ENCODE measurements around the gene PRICKLE3. TPM values are rescaled to one million over a fixed set of nuclear protein-coding genes. Genes with fewer than 3 reads are reported as not detected.

Gene PRICKLE3
- total RNA-seq, 1 experiment from 2014 or later: 14.5 TPM

DNA sequence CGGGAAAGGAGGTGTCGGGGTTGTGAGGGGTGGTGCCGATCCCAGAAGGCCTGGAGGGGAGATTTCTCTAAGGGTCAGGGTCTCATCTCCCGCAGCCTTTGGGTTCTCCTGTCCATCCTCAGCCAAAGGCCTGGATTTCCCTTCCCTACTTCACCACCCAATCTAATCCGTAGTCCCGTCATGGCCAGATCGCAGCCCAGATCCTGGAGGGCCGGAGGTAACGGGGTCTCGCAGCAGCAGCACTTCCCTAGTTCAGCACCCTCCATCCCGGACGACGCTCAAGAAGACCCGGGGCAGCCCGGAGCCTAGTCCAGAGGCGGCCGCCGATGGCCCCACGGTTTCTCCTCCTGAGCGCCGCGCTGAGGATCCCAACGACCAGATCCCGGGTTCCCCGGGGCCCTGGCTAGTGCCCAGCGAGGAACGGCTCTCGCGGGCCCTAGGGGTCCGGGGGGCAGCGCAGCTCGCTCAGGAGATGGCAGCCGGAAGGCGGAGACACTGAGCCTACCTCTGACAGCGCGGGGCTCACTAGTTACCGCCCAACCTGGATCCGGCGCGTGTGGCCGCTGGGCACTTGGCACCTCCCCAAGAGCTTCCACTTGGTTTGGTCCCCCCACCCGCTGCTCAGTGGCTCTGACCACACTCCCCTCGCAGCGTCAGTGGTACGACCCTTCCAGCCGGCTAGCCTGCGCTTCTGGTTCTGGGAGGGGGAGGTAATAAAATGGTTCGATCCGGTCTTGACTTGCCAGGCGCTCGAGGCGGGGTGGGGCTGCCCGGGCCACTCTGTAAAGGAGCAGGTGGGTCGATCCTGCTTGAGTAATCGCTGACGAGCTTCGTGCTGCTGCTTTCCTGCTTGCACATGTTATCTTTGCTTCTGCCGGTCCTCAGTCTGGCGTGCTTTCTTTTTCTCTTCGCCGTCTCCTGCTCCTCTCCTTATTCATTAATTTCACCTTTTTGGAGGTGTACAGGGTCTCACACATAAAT, 20.0 kb downstream of the PRICKLE3 start:
- intact Hi-C loops (cut with micrococcal nuclease): loop anchor here (1.0 kb wide), 2 partner anchors 10 to 18 kb away; no protein-coding TSS in a partner anchor
- POLR2A ChIA-PET: interaction anchor here (0.7 to 4.1 kb wide), 18 partner anchors 11 to 429 kb away, joined by 3 to 48 read pairs (median 7); partner anchors contain the start of genes CCDC120, GRIPAP1, HDAC6 and OTUD5
- DNase-seq (ENCODE audit: unreplicated experiment): peak; percentile 88
- peak overlapping the region; percentile 97 for H3K27ac Mint-ChIP-seq (ENCODE audit: low read depth, unreplicated experiment)
- TF ChIP-seq, protein P1, sequence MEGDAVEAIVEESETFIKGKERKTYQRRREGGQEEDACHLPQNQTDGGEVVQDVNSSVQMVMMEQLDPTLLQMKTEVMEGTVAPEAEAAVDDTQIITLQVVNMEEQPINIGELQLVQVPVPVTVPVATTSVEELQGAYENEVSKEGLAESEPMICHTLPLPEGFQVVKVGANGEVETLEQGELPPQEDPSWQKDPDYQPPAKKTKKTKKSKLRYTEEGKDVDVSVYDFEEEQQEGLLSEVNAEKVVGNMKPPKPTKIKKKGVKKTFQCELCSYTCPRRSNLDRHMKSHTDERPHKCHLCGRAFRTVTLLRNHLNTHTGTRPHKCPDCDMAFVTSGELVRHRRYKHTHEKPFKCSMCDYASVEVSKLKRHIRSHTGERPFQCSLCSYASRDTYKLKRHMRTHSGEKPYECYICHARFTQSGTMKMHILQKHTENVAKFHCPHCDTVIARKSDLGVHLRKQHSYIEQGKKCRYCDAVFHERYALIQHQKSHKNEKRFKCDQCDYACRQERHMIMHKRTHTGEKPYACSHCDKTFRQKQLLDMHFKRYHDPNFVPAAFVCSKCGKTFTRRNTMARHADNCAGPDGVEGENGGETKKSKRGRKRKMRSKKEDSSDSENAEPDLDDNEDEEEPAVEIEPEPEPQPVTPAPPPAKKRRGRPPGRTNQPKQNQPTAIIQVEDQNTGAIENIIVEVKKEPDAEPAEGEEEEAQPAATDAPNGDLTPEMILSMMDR (IDR thresholded peaks at IDR 0.05; ENCODE audit: unreplicated experiment): peak; percentile 21
- H3K9me3 Mint-ChIP-seq (ENCODE audit: unreplicated experiment): no peaks in the 10 kb centered on the region
- no peaks in the 10 kb centered on the region for H3K27me3 Mint-ChIP-seq (ENCODE audit: insufficient read depth, unreplicated experiment)
- H3K36me3 Mint-ChIP-seq (ENCODE audit: insufficient read depth, unreplicated experiment): no peaks in the 10 kb centered on the region
- H3K4me3 Mint-ChIP-seq (ENCODE audit: unreplicated experiment): peak overlapping the region; percentile 91
- H3K4me1 Mint-ChIP-seq (ENCODE audit: insufficient read depth, unreplicated experiment): peaks cover 13% of the 10 kb centered on the region
- CTCF ChIA-PET: interaction anchor here (0.9 to 1.7 kb wide), 3 partner anchors 10 to 69 kb away, joined by 3 to 6 read pairs (median 4); no protein-coding TSS in a partner anchor
- BruUV-seq (replicated peaks): TSS peak; percentile 43

DNA sequence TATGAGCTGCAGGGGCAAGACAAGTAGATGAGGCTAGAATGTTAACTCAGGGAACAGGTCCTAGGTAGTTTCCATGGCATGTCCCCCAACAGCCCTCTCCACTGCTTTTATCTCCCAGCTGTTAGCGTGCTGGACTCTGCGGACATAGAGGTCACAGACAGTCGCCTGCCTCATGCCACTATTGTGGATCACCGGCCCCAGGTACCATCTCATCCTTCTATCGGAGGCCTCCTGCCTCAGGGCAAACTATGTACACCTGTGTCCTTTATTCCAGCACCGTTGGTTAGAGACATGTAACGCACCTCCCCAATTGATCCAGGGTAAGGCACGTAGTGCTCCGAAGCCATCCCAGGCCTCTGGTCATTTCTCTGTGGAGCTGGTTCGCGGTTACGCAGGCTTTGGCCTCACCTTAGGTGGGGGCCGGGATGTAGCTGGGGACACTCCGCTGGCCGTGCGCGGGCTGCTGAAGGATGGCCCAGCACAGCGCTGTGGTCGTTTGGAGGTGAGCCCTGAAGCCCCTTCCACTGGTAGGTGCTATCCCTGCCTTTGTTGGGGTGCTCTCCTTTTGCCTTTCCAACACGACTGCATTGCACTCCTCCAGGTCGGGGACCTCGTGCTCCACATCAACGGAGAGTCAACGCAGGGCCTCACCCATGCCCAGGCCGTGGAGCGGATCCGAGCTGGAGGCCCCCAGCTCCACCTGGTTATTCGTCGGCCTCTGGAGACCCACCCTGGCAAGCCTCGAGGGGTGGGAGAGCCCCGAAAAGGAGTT, 21.4 kb downstream of the PRICKLE3 start:
- intact Hi-C loops (cut with micrococcal nuclease): no loop called here
- DNase-seq (ENCODE audit: unreplicated experiment): no peak
- H3K9me3 Mint-ChIP-seq (ENCODE audit: unreplicated experiment): no peaks in the 10 kb centered on the region
- TF ChIP-seq, protein P1 (IDR thresholded peaks at IDR 0.05; ENCODE audit: unreplicated experiment): no peak
- peaks cover 13% of the 10 kb centered on the region for H3K4me1 Mint-ChIP-seq (ENCODE audit: insufficient read depth, unreplicated experiment)
- H3K4me3 Mint-ChIP-seq (ENCODE audit: unreplicated experiment): peak overlapping the region; percentile 91
- CTCF ChIA-PET: interaction anchor here (0.6 to 0.8 kb wide), 5 partner anchors 9 to 102 kb away, joined by 3 to 5 read pairs (median 3); no protein-coding TSS in a partner anchor
- no TSS peak for BruUV-seq (replicated peaks)
- POLR2A ChIA-PET: interaction anchor here (0.7 to 4.1 kb wide), 3 partner anchors 10 to 627 kb away, joined by 3 to 31 read pairs (median 3); no protein-coding TSS in a partner anchor
- H3K36me3 Mint-ChIP-seq (ENCODE audit: insufficient read depth, unreplicated experiment): no peaks in the 10 kb centered on the region
- H3K27me3 Mint-ChIP-seq (ENCODE audit: insufficient read depth, unreplicated experiment): no peaks in the 10 kb centered on the region
- no peak overlapping the region for H3K27ac Mint-ChIP-seq (ENCODE audit: low read depth, unreplicated experiment)

DNA sequence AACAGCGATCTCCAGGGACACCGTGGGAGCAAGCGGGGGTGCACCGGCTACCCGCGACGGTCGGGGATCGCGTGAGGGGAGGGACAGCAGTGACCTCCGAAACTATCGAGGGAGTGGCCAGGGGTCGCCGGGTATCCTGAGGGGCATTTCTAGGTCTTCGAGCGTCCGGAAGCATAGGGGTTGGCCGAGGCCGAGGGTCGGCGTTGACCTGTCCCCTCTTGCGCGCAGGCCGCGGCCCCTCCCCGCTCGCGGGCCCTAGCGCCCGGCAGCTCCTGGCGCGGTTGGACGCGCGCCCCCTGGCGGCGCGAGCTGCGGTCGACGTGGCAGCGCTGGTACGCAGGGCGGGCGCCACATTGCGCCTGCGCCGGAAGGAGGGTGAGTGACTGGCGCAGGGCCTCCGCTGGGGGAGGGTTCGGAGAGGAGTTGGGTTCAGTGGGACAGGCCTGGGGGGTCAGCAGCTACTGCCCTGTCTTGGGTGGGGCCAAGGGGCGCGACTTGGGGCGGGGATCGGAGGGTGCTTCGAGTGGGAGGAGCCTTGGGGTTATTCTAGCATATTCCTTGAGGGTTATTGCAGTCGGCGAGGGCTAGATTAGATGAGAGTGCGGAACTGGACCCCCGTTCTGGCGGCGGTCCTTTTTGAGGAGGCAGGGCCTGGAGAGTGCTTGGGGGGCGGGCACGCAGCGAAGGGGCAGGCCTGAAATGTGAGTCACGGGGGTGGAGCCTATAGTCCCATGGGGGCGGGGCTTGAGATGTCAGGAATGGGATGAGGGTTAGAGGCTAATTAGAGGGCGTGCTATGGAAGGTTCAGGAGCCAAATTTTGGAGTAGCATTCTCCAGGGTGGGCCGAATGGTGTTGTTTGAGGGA, 22.4 kb downstream of the PRICKLE3 start:
- H3K36me3 Mint-ChIP-seq (ENCODE audit: insufficient read depth, unreplicated experiment): no peaks in the 10 kb centered on the region
- H3K27ac Mint-ChIP-seq (ENCODE audit: low read depth, unreplicated experiment): peak overlapping the region; percentile 61
- H3K4me3 Mint-ChIP-seq (ENCODE audit: unreplicated experiment): peak overlapping the region; percentile 68
- DNase-seq (ENCODE audit: unreplicated experiment): peak; percentile 90
- H3K4me1 Mint-ChIP-seq (ENCODE audit: insufficient read depth, unreplicated experiment): peaks cover 13% of the 10 kb centered on the region
- TF ChIP-seq, protein P1 (IDR thresholded peaks at IDR 0.05; ENCODE audit: unreplicated experiment): peak; percentile 53
- CTCF ChIA-PET: interaction anchor here (0.5 to 0.8 kb wide), 4 partner anchors 8 to 115 kb away, joined by 3 to 4 read pairs (median 3); no protein-coding TSS in a partner anchor
- POLR2A ChIA-PET: interaction anchor here (0.6 to 1.0 kb wide), 4 partner anchors 27 to 206 kb away, joined by 3 to 5 read pairs (median 4); partner anchors contain the start of gene WDR45
- no peaks in the 10 kb centered on the region for H3K27me3 Mint-ChIP-seq (ENCODE audit: insufficient read depth, unreplicated experiment)
- no peaks in the 10 kb centered on the region for H3K9me3 Mint-ChIP-seq (ENCODE audit: unreplicated experiment)
- intact Hi-C loops (cut with micrococcal nuclease): no loop called here
- BruUV-seq (replicated peaks): no TSS peak

All from MCF 10A (cell line).